Body of pancreas (tissue), 4 donors: ENCODE data around the gene ADCYAP1R1.

Experiments
- CTCF ChIP-seq, 7 experiments: fragments of 450-650 bp in 4 of 7; fragments of 200-600 bp in 3 of 7; sonication (generic) in 3 of 7; IDR thresholded peaks; one replicate each; pipeline ENCODE4 v1.5.1; 2016 to 2019; ENCODE audit warnings: antibody characterized with exemption in 7 of 7
- POLR2A ChIP-seq, 3 donors: fragments of 450-650 bp; IDR thresholded peaks; one replicate each; pipeline ENCODE4 v1.6.1; 2016; ENCODE audit warnings: antibody characterized with exemption in 3 of 3, mild to moderate bottlenecking in 2 of 3

GRCh38 chr7:31073326-31074119 lies 21.4 kb downstream of the ADCYAP1R1 start:
- TF ChIP-seq POLR2A (IDR thresholded peaks at IDR 0.05) (no peak), CTCF (IDR thresholded peaks at IDR 0.05) (no peak)
